Measurements from ENCODE around the gene TAF6L. TPM values are rescaled to one million over a fixed set of nuclear protein-coding genes. Genes with fewer than 3 reads are reported as not detected.

TAF6L gene
- total and polyA plus RNA-seq, 2 of the 8 experiments (the other 6 are each of a cell fraction or from before 2014, with no cell fraction given) = 24.8 to 31.9 TPM

DNA sequence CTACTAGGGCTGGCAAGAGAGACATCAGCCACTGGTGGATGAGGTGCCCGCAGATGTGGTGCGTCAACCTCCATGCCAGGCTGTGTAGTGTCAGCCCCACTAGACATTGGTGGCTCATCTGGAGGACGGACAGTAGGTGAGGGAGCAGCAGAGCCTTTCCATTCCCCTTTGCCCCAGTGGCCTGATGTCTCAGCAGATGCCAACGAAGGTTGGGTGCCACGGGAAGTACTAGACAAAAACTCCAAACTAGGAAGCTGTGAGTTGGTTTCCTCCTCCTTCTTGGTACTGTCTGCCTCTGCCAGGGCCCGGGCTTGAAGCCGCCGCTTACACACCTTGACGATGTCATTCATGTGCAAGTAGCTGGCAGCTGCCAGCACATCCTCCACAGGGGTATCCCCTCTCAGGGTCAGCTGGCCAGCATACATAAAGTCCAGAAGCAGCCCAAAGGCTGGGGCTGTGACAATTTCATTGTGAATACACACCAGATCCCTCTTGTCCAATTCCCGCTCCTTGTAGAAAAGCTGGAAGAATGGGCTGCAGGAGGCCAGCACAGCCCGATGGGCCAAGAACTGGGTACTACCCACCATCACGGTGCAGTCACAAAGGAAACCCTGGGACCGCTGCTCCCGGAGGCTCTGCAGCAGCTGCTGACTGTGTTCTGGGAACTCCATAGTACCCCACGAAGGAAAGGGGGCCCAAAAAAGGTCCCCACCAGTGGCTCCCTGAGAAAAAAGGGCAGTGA lies 18.0 kb upstream of the TAF6L start:
- Histone ChIP-seq H3K4me1 (replicated peaks in 1 of 4; ENCODE audit: control insufficient read depth in 3 of 4, insufficient read depth in 4 of 4, low read length in 3 of 4) (peaks cover 4 to 7% (median 4%) of the 10 kb centered on the region in 4 experiments), H3K79me2 (ENCODE audit: control insufficient read depth in 1 of 2, insufficient read depth in 2 of 2, low read length in 2 of 2) (peaks cover 10 to 57% of the 10 kb centered on the region in 2 experiments), H3K36me3 (ENCODE audit: control insufficient read depth in 2 of 4, insufficient read depth in 4 of 4, low read length in 3 of 4) (peaks cover 14 to 34% (median 19%) of the 10 kb centered on the region in 4 experiments), H3K4me3 (ENCODE audit: extremely low read depth in 1 of 4, insufficient read depth in 2 of 4, low read depth in 3 of 4, low read length in 4 of 4) (peak overlapping the region; percentile 74 to 89 (median 82); a peak in 6 of 8 replicates), H4K5ac (ENCODE audit: insufficient read length, low read depth, low read length) (no peak overlapping the region), H3K9me3 (ENCODE audit: insufficient read depth in 2 of 2, low read depth in 1 of 2, low read length in 1 of 2) (no peaks in the 10 kb centered on the region), H4K8ac (ENCODE audit: extremely low read depth, insufficient read depth, low read length) (no peak overlapping the region), H2BK5ac (ENCODE audit: low read depth, low read length) (peak overlapping the region; percentile 96; the same call in 1 of the 2 replicates), H2BK20ac (ENCODE audit: low read length) (no peak overlapping the region), H3K4ac (replicated peaks; ENCODE audit: insufficient read length, low read depth, low read length) (no peak overlapping the region), H3K4me2 (ENCODE audit: insufficient read depth in 1 of 2, low read depth in 2 of 2, low read length in 2 of 2) (peak overlapping the region; percentile 63 to 82), H3K56ac (replicated peaks; ENCODE audit: insufficient read length, low read depth, low read length) (no peak overlapping the region), H3K18ac (ENCODE audit: extremely low read depth, low read length) (no peak overlapping the region), H2BK12ac (ENCODE audit: low read depth, low read length) (no peak overlapping the region; the same call in 1 of the 2 replicates), H3K14ac (ENCODE audit: insufficient read length) (no peak overlapping the region), H4K91ac (replicated peaks; ENCODE audit: insufficient read length, low read length) (no peak overlapping the region), H2AFZ (ENCODE audit: low read length) (no peak overlapping the region), H3K9ac (replicated peaks in 1 of 4; ENCODE audit: extremely low read depth in 1 of 4, low read depth in 3 of 4, low read length in 3 of 4) (peak overlapping the region in 2 of 4 experiments; percentile 18 to 29; a peak in 2 of 7 replicates), H2BK120ac (replicated peaks; ENCODE audit: low read depth, low read length) (no peak overlapping the region), H2BK15ac (ENCODE audit: low read length) (no peak overlapping the region), H4K20me1 (replicated peaks in 1 of 2; ENCODE audit: control insufficient read depth in 1 of 2, insufficient read depth in 2 of 2, low read length in 2 of 2) (peaks cover 14 to 22% of the 10 kb centered on the region in 2 experiments), H3K23ac (ENCODE audit: insufficient read length) (no peak overlapping the region), H3K27me3 (replicated peaks in 1 of 4; ENCODE audit: control insufficient read depth in 3 of 4, extremely low read depth in 1 of 4, insufficient read depth in 3 of 4, low read length in 3 of 4) (no peaks in the 10 kb centered on the region), H2AK5ac (ENCODE audit: low read depth, low read length) (no peak overlapping the region), H3K79me1 (ENCODE audit: low read depth, low read length) (peaks cover 16% of the 10 kb centered on the region), H3K23me2 (ENCODE audit: low read depth, low read length) (no peaks in the 10 kb centered on the region; the same call in 1 of the 2 replicates), H3K27ac (ENCODE audit: low read depth, low read length) (peak overlapping the region; percentile 0; the same call in 1 of the 2 replicates)
- CTCF ChIA-PET (ENCODE audit: partially characterized antibody) = interaction anchor here (0.6 to 5.4 kb wide), 14 partner anchors 9 to 159 kb away, joined by 3 to 48 read pairs (median 4); partner anchors contain the start of genes HNRNPUL2, POLR2G, TAF6L and TMEM179B
- DNase-seq (ENCODE audit: low read depth in 1 of 2, low spot score in 2 of 2) = no peak
- POLR2A ChIA-PET (ENCODE audit: partially characterized antibody) = interaction anchor here (0.9 to 16.9 kb wide), 28 partner anchors 8 to 179 kb away, joined by 3 to 192 read pairs (median 8); partner anchors contain the start of genes BSCL2, C11orf98, CSKMT and EEF1G
- WGBS, 2 experiments (ENCODE audit: extremely low coverage in 1 of 2, insufficient coverage in 1 of 2, insufficient read length in 1 of 2, insufficient replicate concordance in 2 of 2, low coverage in 1 of 2, low lambda C conversion rate in 2 of 2, missing lambda C conversion rate in 1 of 2) = 92% methylated on average over 15 of the region's 15 CpGs; no CpG with 5 or more reads in 1 of the 2 experiments
- TF ChIP-seq SP4 (IDR thresholded peaks at IDR 0.05; ENCODE audit: low read length) = no peak
- no peak for TF ChIP-seq RXRA (IDR thresholded peaks at IDR 0.05; ENCODE audit: insufficient read depth, low read depth, low read length)
- TF ChIP-seq CTCF (IDR thresholded peaks at IDR 0.05; ENCODE audit: control extremely low read depth in 1 of 3, insufficient read depth in 1 of 3, low read depth in 1 of 3, low read length in 3 of 3) = no peak
- TF ChIP-seq, protein P1, sequence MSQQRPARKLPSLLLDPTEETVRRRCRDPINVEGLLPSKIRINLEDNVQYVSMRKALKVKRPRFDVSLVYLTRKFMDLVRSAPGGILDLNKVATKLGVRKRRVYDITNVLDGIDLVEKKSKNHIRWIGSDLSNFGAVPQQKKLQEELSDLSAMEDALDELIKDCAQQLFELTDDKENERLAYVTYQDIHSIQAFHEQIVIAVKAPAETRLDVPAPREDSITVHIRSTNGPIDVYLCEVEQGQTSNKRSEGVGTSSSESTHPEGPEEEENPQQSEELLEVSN (IDR thresholded peaks at IDR 0.05) = no peak
- TF ChIP-seq CEBPB (IDR thresholded peaks at IDR 0.05; ENCODE audit: low read depth, low read length) = no peak
- TF ChIP-seq YY1 (IDR thresholded peaks at IDR 0.05; ENCODE audit: low read depth, low read length) = no peak
- no peak for FAIRE-seq

All from H1 (cell line).